Mucosa of descending colon (tissue), 3 donors: ENCODE measurements around the gene SPATA3. TPM values are rescaled to one million over a fixed set of nuclear protein-coding genes. Genes with fewer than 3 reads are reported as not detected.
"Not testable (repeated sequence)": the region's sequence is repeated elsewhere in the genome, so short reads cannot be mapped to it uniquely, and the experiment has no call there.

ENCODE experiments used
- ATAC-seq: fragments of 200-7000 bp; cut with Tn5 transposase; one replicate; pipeline ENCODE4 v1.9.1; 2020; ENCODE audit warnings: mild to moderate bottlenecking, moderate library complexity
- DNase-seq, 3 donors: peaks; one replicate each; pipeline ENCODE4 v3.0.0-alpha.2; 2020
- H3K36me3 ChIP-seq: fragments of 200-600 bp; one replicate; pipeline ENCODE4 v1.8.0; 2021; ENCODE audit warnings: low read depth, mild to moderate bottlenecking
- H3K4me1 ChIP-seq: fragments of 200-600 bp; one replicate; pipeline ENCODE4 v1.8.0; 2021; ENCODE audit warnings: low read depth, mild to moderate bottlenecking
- H3K4me3 ChIP-seq: fragments of 200-600 bp; one replicate; pipeline ENCODE4 v1.8.0; 2021; ENCODE audit warnings: mild to moderate bottlenecking
- H3K9me3 ChIP-seq: fragments of 200-600 bp; one replicate; pipeline ENCODE4 v1.8.0; 2021; ENCODE audit warnings: mild to moderate bottlenecking
- intact Hi-C, 2 donors: fragments of 100-400 bp; cut with DNase I in 1 of 2; cut with micrococcal nuclease in 1 of 2; formaldehyde crosslinking; loops; one replicate each; pipeline versions ENCODE4 v1.11.0 to v1.11.1; 2022; cut with DNase I, micrococcal nuclease
- total RNA-seq, 3 donors: library from RNA; stranded (reverse); fragmentation: NEBNext Ultra II Directional in 2 of 3; extraction: Animal tissue kit (Norgen Biotek cat#: 25700) in 2 of 3; gene quantifications; one replicate each; pipeline versions ENCODE4 v1.2.1 to v1.2.4, GENCODE V29; 2021 to 2023
- TF ChIP-seq, protein P1 (sequence below): fragments of 200-600 bp; IDR thresholded peaks from one replicate; pipeline ENCODE4 v1.8.0; 2022; ENCODE audit warnings: antibody characterized with exemption, mild to moderate bottlenecking
- donor health status: DM: no; HTN: no; CAD: no; lungs with moderate emphysema.
- donor health status: DM: no; HTN: no; CAD: no.
- donor health status: DM: no; HTN: yes; CAD: no.

Gene SPATA3
- total RNA-seq, 3 donors from 2014 or later: not detected

DNA sequence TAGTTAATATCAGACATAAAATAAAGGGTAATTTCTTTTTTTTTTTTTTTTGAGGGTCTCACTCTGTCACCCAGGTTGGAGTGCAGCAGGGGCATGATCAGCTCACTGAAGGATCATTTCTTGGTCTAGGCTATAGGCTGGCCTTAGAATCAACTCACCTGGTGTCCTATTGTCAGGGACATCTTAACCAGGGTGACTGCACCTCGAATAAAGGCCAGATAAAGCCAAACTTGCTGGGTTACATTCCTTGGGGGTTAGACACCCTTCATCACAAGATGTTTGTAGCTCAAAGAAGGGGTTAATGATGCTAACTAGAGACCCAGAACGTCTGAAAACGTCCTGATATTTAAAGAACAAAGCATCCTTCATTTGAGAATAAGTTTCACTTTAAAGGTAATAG is 17.9 kb downstream of the SPATA3 start:
- ATAC-seq: no peak
- intact Hi-C loops: no loop called here
- H3K9me3 ChIP-seq: no peaks in the 10 kb centered on the region

DNA sequence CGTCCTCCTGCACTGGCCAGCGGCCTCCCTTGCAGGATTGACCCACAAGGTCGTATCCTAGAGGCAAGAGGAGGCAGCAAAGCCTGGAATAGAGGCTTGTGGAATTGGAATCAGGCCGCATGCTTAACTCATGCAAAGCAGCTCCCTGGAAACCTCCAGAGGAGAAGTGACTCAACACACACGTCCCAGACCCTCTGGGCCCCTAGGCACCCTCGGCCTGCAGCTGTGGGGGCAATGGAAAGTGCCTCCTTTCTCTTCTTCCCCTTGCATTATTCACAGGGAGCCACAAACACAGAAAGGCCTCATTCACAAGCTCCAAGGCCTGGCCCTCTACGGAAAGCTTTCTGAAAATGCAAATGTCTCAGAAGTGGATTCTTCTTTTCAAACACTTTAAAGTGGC is 19.6 kb downstream of the SPATA3 start:
- ATAC-seq (no peak), DNase-seq (no peak)
- intact Hi-C loops: no loop called here
- Histone ChIP-seq H3K36me3 (no peaks in the 10 kb centered on the region), H3K9me3 (no peaks in the 10 kb centered on the region), H3K4me1 (no peaks in the 10 kb centered on the region), H3K4me3 (no peak overlapping the region)
- TF ChIP-seq, protein P1, sequence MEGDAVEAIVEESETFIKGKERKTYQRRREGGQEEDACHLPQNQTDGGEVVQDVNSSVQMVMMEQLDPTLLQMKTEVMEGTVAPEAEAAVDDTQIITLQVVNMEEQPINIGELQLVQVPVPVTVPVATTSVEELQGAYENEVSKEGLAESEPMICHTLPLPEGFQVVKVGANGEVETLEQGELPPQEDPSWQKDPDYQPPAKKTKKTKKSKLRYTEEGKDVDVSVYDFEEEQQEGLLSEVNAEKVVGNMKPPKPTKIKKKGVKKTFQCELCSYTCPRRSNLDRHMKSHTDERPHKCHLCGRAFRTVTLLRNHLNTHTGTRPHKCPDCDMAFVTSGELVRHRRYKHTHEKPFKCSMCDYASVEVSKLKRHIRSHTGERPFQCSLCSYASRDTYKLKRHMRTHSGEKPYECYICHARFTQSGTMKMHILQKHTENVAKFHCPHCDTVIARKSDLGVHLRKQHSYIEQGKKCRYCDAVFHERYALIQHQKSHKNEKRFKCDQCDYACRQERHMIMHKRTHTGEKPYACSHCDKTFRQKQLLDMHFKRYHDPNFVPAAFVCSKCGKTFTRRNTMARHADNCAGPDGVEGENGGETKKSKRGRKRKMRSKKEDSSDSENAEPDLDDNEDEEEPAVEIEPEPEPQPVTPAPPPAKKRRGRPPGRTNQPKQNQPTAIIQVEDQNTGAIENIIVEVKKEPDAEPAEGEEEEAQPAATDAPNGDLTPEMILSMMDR: no peak

More for the DNA sequence above, 17.9 kb downstream of the SPATA3 start:
- TF ChIP-seq, protein P1: no peak
- DNase-seq: no peak
- no peaks in the 10 kb centered on the region for H3K36me3 ChIP-seq
- H3K4me3 ChIP-seq: no peak overlapping the region
- H3K4me1 ChIP-seq: no peaks in the 10 kb centered on the region

DNA sequence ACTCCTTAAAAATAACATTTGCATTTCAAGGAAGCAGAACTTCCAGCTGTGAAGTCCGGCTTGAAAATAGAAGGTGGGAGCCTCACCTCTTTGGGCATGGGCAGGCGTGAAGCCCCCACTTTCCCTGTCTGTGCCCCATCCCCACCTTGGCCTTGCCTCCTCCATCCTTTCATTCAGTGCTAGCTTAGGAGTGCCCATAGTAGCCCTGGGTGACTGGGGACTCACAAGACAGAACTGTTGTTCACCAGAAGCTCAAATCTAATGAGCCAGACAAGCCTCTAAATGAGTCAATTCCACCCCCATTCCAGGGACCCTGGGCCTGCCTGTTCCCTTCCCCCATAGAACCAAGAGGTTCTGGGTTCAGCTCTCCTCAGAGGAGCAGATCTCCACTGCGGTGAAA is 20.0 kb downstream of the SPATA3 start:
- TF ChIP-seq, protein P1: no peak
- ATAC-seq (no peak), DNase-seq (no peak)
- no peaks in the 10 kb centered on the region for H3K4me1 ChIP-seq
- no peak overlapping the region for H3K4me3 ChIP-seq
- intact Hi-C loops: no loop called here
- no peaks in the 10 kb centered on the region for H3K9me3 ChIP-seq
- no peaks in the 10 kb centered on the region for H3K36me3 ChIP-seq

DNA sequence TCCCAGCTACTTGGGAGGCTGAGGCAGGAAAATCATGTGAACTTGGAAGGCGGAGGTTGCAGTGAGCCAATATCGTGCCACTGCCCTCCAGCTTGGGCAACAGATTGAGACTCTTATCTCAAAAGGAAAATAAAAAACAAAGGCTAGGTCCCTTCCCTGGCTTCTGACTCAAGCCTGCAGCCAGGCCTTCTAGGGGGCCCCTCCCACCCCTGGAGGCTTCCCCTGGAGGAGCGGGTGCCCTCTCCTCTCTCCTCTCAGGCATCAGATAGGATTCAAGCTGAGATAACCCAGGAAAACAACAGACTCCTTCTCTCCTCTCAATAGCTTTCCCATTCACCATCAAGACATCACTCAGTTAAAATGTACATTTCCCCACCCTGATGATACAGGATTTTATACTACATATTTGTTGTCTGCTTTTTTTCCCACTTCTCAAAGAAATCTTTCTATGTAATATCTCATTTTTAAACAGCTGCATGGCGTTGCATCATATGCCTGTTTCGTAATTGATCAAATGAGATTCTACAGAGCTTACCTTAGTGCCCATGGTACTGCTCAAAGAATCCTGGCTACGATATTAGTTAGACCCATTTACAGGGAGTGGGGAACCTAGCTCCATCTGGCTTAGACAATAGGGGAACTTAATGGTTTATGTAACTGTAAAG is 20.8 kb downstream of the SPATA3 start:
- no peak for DNase-seq
- Histone ChIP-seq H3K9me3 (no peaks in the 10 kb centered on the region), H3K4me3 (no peak overlapping the region), H3K36me3 (no peaks in the 10 kb centered on the region), H3K4me1 (no peaks in the 10 kb centered on the region)
- ATAC-seq: no peak
- TF ChIP-seq, protein P1: no peak
- intact Hi-C loops: no loop called here

DNA sequence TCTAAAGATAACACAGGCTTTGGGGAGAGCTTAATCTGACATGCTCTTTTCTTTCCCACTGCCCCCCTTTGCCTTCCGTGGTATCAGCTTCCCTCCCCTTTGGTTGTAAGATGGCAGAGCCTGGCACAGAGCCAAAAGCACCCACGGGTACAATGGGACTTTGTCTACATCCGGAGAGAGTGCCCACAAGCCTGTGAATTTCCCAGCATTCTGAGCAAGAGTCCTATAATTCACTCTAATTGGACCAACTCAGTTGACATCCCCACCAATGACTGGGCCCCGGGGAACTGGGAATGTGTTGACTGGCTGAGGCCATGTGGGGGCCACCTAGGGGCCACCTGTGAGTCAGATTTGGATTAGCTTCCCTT is 21.3 kb downstream of the SPATA3 start:
- ATAC-seq: no peak
- no peaks in the 10 kb centered on the region for H3K36me3 ChIP-seq
- no peaks in the 10 kb centered on the region for H3K9me3 ChIP-seq
- intact Hi-C loops: no loop called here
- TF ChIP-seq, protein P1: no peak
- H3K4me3 ChIP-seq: no peak overlapping the region
- no peak for DNase-seq
- no peaks in the 10 kb centered on the region for H3K4me1 ChIP-seq

DNA sequence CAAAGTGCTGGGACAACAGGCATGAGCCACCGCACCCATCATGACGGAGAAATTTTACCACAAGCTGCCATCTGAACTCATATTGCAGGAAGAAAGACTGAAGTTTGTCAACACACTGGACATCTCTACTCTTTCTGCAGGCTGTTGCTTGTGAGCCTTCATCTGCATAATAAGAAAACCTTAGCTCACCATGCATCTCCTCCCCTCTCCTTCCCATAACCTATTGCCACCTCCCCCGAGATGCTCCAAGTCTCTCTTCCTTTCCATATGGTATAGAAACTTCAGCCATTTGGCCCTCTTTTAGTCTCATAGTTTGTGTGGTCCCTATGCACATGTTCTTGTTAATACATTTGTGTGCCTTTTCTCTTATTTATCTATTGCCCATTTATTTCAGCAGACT is 22.3 kb downstream of the SPATA3 start:
- Histone ChIP-seq H3K9me3 (no peaks in the 10 kb centered on the region), H3K4me1 (no peaks in the 10 kb centered on the region), H3K4me3 (no peak overlapping the region), H3K36me3 (no peaks in the 10 kb centered on the region)
- TF ChIP-seq, protein P1: no peak
- intact Hi-C loops: no loop called here
- ATAC-seq (no peak), DNase-seq (no peak)

DNA sequence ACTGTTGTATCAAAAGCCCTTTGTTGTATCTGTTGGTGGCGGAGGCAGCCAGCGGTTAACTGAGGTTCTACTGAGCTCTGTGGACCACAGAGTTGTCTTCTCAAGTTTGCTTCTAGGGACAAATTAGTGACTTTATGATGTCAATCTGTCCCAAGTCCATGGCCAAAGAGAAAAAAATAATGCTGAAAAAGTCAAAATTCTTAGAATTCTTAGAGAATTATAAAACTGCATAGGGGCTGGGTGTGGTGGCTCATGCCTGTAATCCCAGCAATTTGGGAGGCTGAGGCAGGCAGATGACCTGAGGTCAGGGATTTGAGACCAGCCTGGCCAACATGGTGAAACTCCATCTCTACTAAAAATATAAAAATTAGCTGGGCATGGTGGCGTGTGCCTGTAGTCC is 29.1 kb downstream of the SPATA3 start:
- H3K4me3 ChIP-seq, intact Hi-C loops, ATAC-seq, H3K36me3 ChIP-seq, H3K9me3 ChIP-seq, DNase-seq, H3K4me1 ChIP-seq: not testable (repeated sequence)
